ENCODE results near the gene DNM3. TPM values are rescaled to one million over a fixed set of nuclear protein-coding genes. Genes with fewer than 3 reads are reported as not detected.

DNM3 gene
- total and polyA plus RNA-seq, 12 donors = 7.2 to 78.6 (median 18.4) TPM

- intact Hi-C loops (cut with DNase I) = loop anchor here in 1 of 2 donors (10.0 kb wide), 1 partner anchor 82 kb away; no protein-coding TSS in a partner anchor
- 52 to 67% (median 57%) methylated on average over 3 of the region's 3 CpGs for WGBS, 4 donors
- DNase-seq = no peak
- H3K27me3 ChIP-seq = no peaks in the 10 kb centered on the region
- H3K4me1 ChIP-seq (replicated peaks in 1 of 2) = peaks cover 0 to 14% of the 10 kb centered on the region in 2 donors
- no peaks in the 10 kb centered on the region for H3K36me3 ChIP-seq (replicated peaks in 1 of 2)
- peak overlapping the region; percentile 44 to 94 (median 80) for H3K4me3 ChIP-seq
- H3K9me3 ChIP-seq (replicated peaks in 1 of 3) = no peaks in the 10 kb centered on the region
- no peak for TF ChIP-seq POLR2A (IDR thresholded peaks at IDR 0.05)
- no peak for TF ChIP-seq CTCF (IDR thresholded peaks at IDR 0.05)
- H3K27ac ChIP-seq = peak overlapping the region in 1 of 5 donors; percentile 62
These were observed 601.7 kb downstream of the DNM3 start for GRCh38 chr1:172442843-172443565.

GRCh38 chr1:172443666-172444453 lies 602.6 kb downstream of the DNM3 start, which contains the start of gene PIGC:
Gene PIGC, minus strand, starts transcription at chr1:172444069. Its CDS starts 1,447 bp downstream, at chr1:172442622.
- TF ChIP-seq POLR2A (IDR thresholded peaks at IDR 0.05) (peak in 1 of 2 donors; percentile 20), CTCF (IDR thresholded peaks at IDR 0.05) (peak; percentile 52 to 88 (median 85))
- H3K27ac ChIP-seq = peak within 1 kb of the TSS in 3 of 5 donors; percentile 59 to 85 (median 62)
- H3K27me3 ChIP-seq = no peaks in the 10 kb centered on the region
- H3K36me3 ChIP-seq (replicated peaks in 1 of 2) = no peaks in the 10 kb centered on the region
- peak within 1 kb of the TSS; percentile 44 to 94 (median 80) for H3K4me3 ChIP-seq
- no peaks in the 10 kb centered on the region for H3K9me3 ChIP-seq (replicated peaks in 1 of 3)
- intact Hi-C loops (cut with DNase I) = loop anchor here in 1 of 2 donors (10.0 kb wide), 1 partner anchor 81 kb away; no protein-coding TSS in a partner anchor
- peaks cover 0 to 14% of the 10 kb centered on the region in 2 donors for H3K4me1 ChIP-seq (replicated peaks in 1 of 2)
- WGBS, 4 donors = 7 to 13% (median 10%) methylated on average over 18 to 43 of the region's 43 CpGs
- peak; percentile 88 to 95 (median 92) for DNase-seq

- Histone ChIP-seq H3K36me3 (replicated peaks in 1 of 2) (no peaks in the 10 kb centered on the region), H3K27ac (no peak overlapping the region), H3K27me3 (no peaks in the 10 kb centered on the region), H3K9me3 (replicated peaks in 1 of 3) (no peaks in the 10 kb centered on the region), H3K4me3 (no peak overlapping the region), H3K4me1 (replicated peaks in 1 of 2) (peaks cover 12 to 36% of the 10 kb centered on the region in 2 donors)
- no peak for DNase-seq
- 83 to 92% (median 88%) methylated on average over 3 of the region's 3 CpGs for WGBS, 4 donors
- intact Hi-C loops (cut with DNase I) = loop anchor here (5.0 to 10.0 kb wide), 2 partner anchors 78 to 271 kb away; no protein-coding TSS in a partner anchor
- no peak for TF ChIP-seq POLR2A (IDR thresholded peaks at IDR 0.05)
- no peak for TF ChIP-seq CTCF (IDR thresholded peaks at IDR 0.05)
These were observed 605.2 kb downstream of the DNM3 start for GRCh38 chr1:172446547-172446946.

GRCh38 chr1:172447641-172448040 lies 606.3 kb downstream of the DNM3 start:
- intact Hi-C loops (cut with DNase I) = loop anchor here (5.0 to 10.0 kb wide), 2 partner anchors 77 to 270 kb away; no protein-coding TSS in a partner anchor
- Histone ChIP-seq H3K4me3 (no peak overlapping the region), H3K36me3 (replicated peaks in 1 of 2) (no peaks in the 10 kb centered on the region), H3K27me3 (no peaks in the 10 kb centered on the region), H3K9me3 (replicated peaks in 1 of 3) (no peaks in the 10 kb centered on the region), H3K27ac (no peak overlapping the region), H3K4me1 (replicated peaks in 1 of 2) (peaks cover 12 to 37% of the 10 kb centered on the region in 2 donors)
- DNase-seq = peak in 6 of 7 donors; percentile 28 to 77 (median 57)
- no peak for TF ChIP-seq POLR2A (IDR thresholded peaks at IDR 0.05)
- no peak for TF ChIP-seq CTCF (IDR thresholded peaks at IDR 0.05)
- WGBS, 4 donors = 49 to 60% (median 57%) methylated on average over 2 of the region's 2 CpGs

All from adrenal gland (tissue), 12 donors.